ENCODE results near the gene KDM7A. TPM values are rescaled to one million over a fixed set of nuclear protein-coding genes. Genes with fewer than 3 reads are reported as not detected.
"Not testable (repeated sequence)": the region's sequence is repeated elsewhere in the genome, so short reads cannot be mapped to it uniquely, and the experiment has no call there.

The KDM7A gene
- total RNA-seq, 1 donor from 2014 or later = 7.6 TPM

DNA sequence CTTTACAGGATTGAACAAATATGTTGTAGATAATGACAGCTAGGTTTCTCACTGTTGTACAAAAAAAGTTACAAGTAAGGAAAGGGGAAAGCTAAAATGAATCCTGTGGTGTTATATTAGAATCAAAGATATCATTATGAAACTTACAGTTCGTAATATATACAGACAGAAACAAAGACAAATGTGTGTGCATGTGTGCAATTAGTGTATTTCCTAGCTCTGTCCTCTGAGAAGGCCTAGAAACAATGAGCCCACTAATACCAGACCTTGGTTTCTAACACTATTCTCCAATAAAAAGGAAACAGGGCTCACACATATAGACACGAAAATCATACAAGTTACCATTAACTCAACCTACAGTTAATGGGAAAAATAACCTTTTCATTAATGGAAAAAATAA is 8.0 kb downstream of the KDM7A start:
- TF ChIP-seq CTCF (IDR thresholded peaks at IDR 0.05) = no peak
- Mint-ChIP-seq H3K36me3 (ENCODE audit: low read depth) (no peaks in the 10 kb centered on the region), H3K4me1 (ENCODE audit: low read depth) (peaks cover 21% of the 10 kb centered on the region), H3K4me3 (ENCODE audit: unreplicated experiment) (no peak overlapping the region), H3K27ac (ENCODE audit: unreplicated experiment) (no peak overlapping the region), H3K9me3 (ENCODE audit: low read depth) (no peaks in the 10 kb centered on the region), H3K27me3 (ENCODE audit: low read depth) (no peaks in the 10 kb centered on the region)
- no peak for DNase-seq (ENCODE audit: low spot score)

- Mint-ChIP-seq H3K9me3 (ENCODE audit: low read depth) (no peaks in the 10 kb centered on the region), H3K36me3 (ENCODE audit: low read depth) (no peaks in the 10 kb centered on the region), H3K27me3 (ENCODE audit: low read depth) (no peaks in the 10 kb centered on the region), H3K4me1 (ENCODE audit: low read depth) (peaks cover 28% of the 10 kb centered on the region), H3K27ac (ENCODE audit: unreplicated experiment) (peak overlapping the region; percentile 96), H3K4me3 (ENCODE audit: unreplicated experiment) (peak overlapping the region; percentile 26)
- TF ChIP-seq CTCF (IDR thresholded peaks at IDR 0.05) = no peak
- no peak for DNase-seq (ENCODE audit: low spot score)
These were observed 11.4 kb downstream of the KDM7A start for GRCh38 chr7:140165422-140165821.

GRCh38 chr7:140162081-140162480 is 14.7 kb downstream of the KDM7A start:
- DNase-seq (ENCODE audit: low spot score); H3K27me3 Mint-ChIP-seq (ENCODE audit: low read depth); H3K27ac Mint-ChIP-seq (ENCODE audit: unreplicated experiment); H3K9me3 Mint-ChIP-seq (ENCODE audit: low read depth); H3K4me3 Mint-ChIP-seq (ENCODE audit: unreplicated experiment); H3K36me3 Mint-ChIP-seq (ENCODE audit: low read depth): not testable (repeated sequence)
- peaks cover 37% of the 10 kb centered on the region for H3K4me1 Mint-ChIP-seq (ENCODE audit: low read depth)

GRCh38 chr7:140161047-140161446 is 15.7 kb downstream of the KDM7A start:
- no peaks in the 10 kb centered on the region for H3K9me3 Mint-ChIP-seq (ENCODE audit: low read depth)
- H3K4me1 Mint-ChIP-seq (ENCODE audit: low read depth) = peaks cover 37% of the 10 kb centered on the region
- H3K27me3 Mint-ChIP-seq (ENCODE audit: low read depth) = no peaks in the 10 kb centered on the region
- H3K36me3 Mint-ChIP-seq (ENCODE audit: low read depth) = no peaks in the 10 kb centered on the region
- DNase-seq (ENCODE audit: low spot score) = no peak
- TF ChIP-seq CTCF (IDR thresholded peaks at IDR 0.05) = no peak
- H3K4me3 Mint-ChIP-seq (ENCODE audit: unreplicated experiment) = no peak overlapping the region
- no peak overlapping the region for H3K27ac Mint-ChIP-seq (ENCODE audit: unreplicated experiment)

- TF ChIP-seq CTCF (IDR thresholded peaks at IDR 0.05) = no peak
- no peaks in the 10 kb centered on the region for H3K36me3 Mint-ChIP-seq (ENCODE audit: low read depth)
- no peaks in the 10 kb centered on the region for H3K27me3 Mint-ChIP-seq (ENCODE audit: low read depth)
- no peak overlapping the region for H3K27ac Mint-ChIP-seq (ENCODE audit: unreplicated experiment)
- no peak for DNase-seq (ENCODE audit: low spot score)
- H3K9me3 Mint-ChIP-seq (ENCODE audit: low read depth) = no peaks in the 10 kb centered on the region
- H3K4me3 Mint-ChIP-seq (ENCODE audit: unreplicated experiment) = no peak overlapping the region
- peaks cover 34% of the 10 kb centered on the region for H3K4me1 Mint-ChIP-seq (ENCODE audit: low read depth)
These were observed 16.5 kb downstream of the KDM7A start for GRCh38 chr7:140160308-140160707.

DNA sequence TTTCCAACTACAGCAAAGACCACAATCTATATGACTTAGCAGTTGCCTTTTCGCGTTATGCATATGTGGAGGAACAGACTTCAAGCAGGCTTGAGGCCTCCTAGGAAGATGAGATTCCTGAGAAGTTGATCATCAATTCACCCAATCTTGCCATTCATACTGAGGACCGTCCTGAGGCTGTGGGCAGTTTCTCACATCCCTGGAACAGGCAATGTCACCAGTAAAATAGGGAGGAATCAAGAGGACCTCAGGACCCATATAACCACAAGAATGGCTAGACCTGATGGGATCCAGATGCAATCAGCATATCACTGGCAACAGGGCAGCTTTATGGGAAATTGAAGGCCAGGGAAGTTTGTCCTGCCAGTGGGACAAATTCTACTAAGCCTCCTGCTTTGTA is 17.3 kb downstream of the KDM7A start:
- Mint-ChIP-seq H3K27me3 (ENCODE audit: low read depth) (no peaks in the 10 kb centered on the region), H3K9me3 (ENCODE audit: low read depth) (no peaks in the 10 kb centered on the region), H3K36me3 (ENCODE audit: low read depth) (no peaks in the 10 kb centered on the region), H3K4me1 (ENCODE audit: low read depth) (peaks cover 25% of the 10 kb centered on the region), H3K27ac (ENCODE audit: unreplicated experiment) (no peak overlapping the region), H3K4me3 (ENCODE audit: unreplicated experiment) (no peak overlapping the region)
- no peak for TF ChIP-seq CTCF (IDR thresholded peaks at IDR 0.05)
- DNase-seq (ENCODE audit: low spot score) = no peak

Measured in chondrocyte (in vitro differentiated cells).